ENCODE measurements around the gene PPP1R15A.
"Not testable (repeated sequence)": the region's sequence is repeated elsewhere in the genome, so short reads cannot be mapped to it uniquely, and the experiment has no call there.

The PPP1R15A gene

GRCh38 chr19:48859711-48860572 is 12.3 kb upstream of the PPP1R15A start:
- no peak for DNase-seq

- DNase-seq = no peak
Measured at GRCh38 chr19:48861313-48861712, 10.9 kb upstream of the PPP1R15A start.

- DNase-seq = no peak
Measured at GRCh38 chr19:48862827-48863226, 9.4 kb upstream of the PPP1R15A start.

GRCh38 chr19:48866692-48867091 is 5.5 kb upstream of the PPP1R15A start:
- no peak for DNase-seq

- no peak for DNase-seq
Measured at GRCh38 chr19:48867123-48867745, 5.0 kb upstream of the PPP1R15A start.

GRCh38 chr19:48867746-48868113 is 4.5 kb upstream of the PPP1R15A start:
- no peak for DNase-seq

GRCh38 chr19:48868114-48868886 is 3.9 kb upstream of the PPP1R15A start, which contains the start of gene PLEKHA4:
PLEKHA4 (minus strand) TSS chr19:48868617; CDS start chr19:48867620, 997 bp downstream.
- no peak for DNase-seq

GRCh38 chr19:48870048-48870447 is 2.2 kb upstream of the PPP1R15A start:
- no peak for DNase-seq

- not testable (repeated sequence) for DNase-seq
Measured at GRCh38 chr19:48871471-48872181, 595 bp upstream of the PPP1R15A start.

GRCh38 chr19:48872884-48873475 is 759 bp downstream of the PPP1R15A start:
- DNase-seq = peak in 1 of 2 experiments; percentile 31

GRCh38 chr19:48873476-48874302 is 1.5 kb downstream of the PPP1R15A start:
- no peak for DNase-seq

GRCh38 chr19:48874303-48875135 is 2.3 kb downstream of the PPP1R15A start:
- no peak for DNase-seq

- DNase-seq = not testable (repeated sequence)
Measured at GRCh38 chr19:48876043-48876981, 4.1 kb downstream of the PPP1R15A start.

- DNase-seq = no peak
Measured at GRCh38 chr19:48877855-48878195, 5.6 kb downstream of the PPP1R15A start.

GRCh38 chr19:48878196-48879024 is 6.2 kb downstream of the PPP1R15A start:
- DNase-seq = no peak

GRCh38 chr19:48879025-48879637 is 6.9 kb downstream of the PPP1R15A start:
- no peak for DNase-seq

- DNase-seq = not testable (repeated sequence)
Measured at GRCh38 chr19:48879696-48880095, 7.5 kb downstream of the PPP1R15A start.

Data from NCI-H1930 (cell line).